ENCODE results near the gene TMEM198. TPM values are rescaled to one million over a fixed set of nuclear protein-coding genes. Genes with fewer than 3 reads are reported as not detected.

Gene TMEM198
- total RNA-seq, 1 donor from 2014 or later: 6.1 TPM

DNA sequence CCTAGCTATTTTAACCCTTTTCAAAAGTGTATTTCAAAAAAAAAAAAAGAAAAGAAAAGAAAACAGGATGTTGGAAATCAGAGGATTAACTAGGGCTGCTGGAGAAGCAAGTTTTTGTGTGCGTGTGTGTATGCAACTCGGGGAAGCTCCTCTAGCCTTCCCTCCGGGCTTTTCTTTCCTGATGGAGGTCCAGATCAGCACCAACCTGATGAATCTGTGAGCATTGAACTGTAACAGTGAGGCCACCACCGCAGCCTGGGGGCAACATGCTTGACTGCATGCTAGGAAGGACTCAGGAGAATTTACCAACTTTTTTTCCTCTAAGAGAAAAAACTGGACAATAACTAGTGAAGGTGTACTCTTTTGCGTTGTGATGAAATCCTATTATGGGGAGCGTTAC is 25.2 kb downstream of the TMEM198 start:
- Mint-ChIP-seq H3K36me3 (ENCODE audit: low read depth) (peaks cover 16% of the 10 kb centered on the region), H3K9me3 (ENCODE audit: low read depth) (no peaks in the 10 kb centered on the region), H3K27ac (ENCODE audit: unreplicated experiment) (no peak overlapping the region), H3K27me3 (ENCODE audit: low read depth) (no peaks in the 10 kb centered on the region), H3K4me3 (ENCODE audit: unreplicated experiment) (no peak overlapping the region), H3K4me1 (ENCODE audit: low read depth) (peaks cover 20% of the 10 kb centered on the region)
- TF ChIP-seq, protein P1, sequence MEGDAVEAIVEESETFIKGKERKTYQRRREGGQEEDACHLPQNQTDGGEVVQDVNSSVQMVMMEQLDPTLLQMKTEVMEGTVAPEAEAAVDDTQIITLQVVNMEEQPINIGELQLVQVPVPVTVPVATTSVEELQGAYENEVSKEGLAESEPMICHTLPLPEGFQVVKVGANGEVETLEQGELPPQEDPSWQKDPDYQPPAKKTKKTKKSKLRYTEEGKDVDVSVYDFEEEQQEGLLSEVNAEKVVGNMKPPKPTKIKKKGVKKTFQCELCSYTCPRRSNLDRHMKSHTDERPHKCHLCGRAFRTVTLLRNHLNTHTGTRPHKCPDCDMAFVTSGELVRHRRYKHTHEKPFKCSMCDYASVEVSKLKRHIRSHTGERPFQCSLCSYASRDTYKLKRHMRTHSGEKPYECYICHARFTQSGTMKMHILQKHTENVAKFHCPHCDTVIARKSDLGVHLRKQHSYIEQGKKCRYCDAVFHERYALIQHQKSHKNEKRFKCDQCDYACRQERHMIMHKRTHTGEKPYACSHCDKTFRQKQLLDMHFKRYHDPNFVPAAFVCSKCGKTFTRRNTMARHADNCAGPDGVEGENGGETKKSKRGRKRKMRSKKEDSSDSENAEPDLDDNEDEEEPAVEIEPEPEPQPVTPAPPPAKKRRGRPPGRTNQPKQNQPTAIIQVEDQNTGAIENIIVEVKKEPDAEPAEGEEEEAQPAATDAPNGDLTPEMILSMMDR (IDR thresholded peaks at IDR 0.05): no peak
- no peak for DNase-seq (ENCODE audit: low spot score)

DNA sequence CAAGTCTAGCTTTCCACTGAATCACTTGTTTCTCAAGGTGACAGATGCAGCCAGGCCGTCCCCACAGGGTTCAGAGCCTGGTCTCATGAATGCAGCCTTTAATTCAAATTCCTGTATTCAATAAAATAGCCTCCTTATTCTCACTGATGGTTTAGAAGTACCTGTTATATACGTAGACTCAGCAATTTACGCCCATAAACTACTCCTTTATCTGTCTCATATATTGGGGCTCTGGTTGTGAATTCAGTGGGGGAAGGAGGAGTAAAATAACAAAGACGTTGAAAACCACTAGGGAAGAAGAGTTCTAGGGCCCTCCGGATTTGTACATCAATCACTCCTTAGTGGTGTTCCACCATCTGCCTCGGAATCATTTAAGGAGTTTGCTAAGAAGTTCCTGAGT is 25.8 kb downstream of the TMEM198 start:
- TF ChIP-seq, protein P1 (IDR thresholded peaks at IDR 0.05): no peak
- peaks cover 20% of the 10 kb centered on the region for H3K4me1 Mint-ChIP-seq (ENCODE audit: low read depth)

DNA sequence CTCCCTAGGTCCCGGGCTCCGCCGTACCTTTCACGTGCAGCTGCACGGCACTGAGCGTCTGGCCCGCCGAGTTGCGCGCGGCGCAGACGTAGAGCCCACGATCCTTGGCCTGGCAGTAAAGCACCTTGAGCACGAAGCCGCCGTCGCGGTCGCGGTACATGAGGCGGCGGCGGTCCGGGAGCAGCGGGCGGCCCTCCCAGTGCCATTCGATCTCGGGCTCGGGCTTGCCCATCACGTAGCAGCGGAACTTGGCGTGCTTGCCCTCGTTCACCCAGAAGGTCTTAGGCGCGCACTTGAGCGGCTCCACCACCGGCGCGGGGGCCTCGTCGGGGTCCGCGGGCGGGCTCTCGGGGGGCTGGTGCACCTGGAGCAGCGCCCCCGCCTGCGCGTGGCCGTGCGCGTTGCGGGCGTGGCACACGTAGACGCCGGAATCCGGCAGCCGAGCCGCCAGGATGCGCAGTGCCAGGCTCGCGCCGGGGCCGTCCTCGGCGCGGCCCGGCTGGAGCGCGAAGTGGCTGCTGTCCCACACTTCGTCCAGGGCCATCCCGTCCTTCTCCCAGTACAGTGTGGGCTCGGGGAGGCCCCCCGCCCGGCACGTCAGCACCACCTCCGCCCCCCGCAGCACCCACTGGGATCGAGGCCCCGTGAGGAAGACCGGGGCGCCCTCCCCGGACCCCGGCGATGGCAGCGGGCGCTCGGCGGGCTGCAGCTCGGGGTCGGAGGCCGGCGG is 26.5 kb downstream of the TMEM198 start:
- H3K27ac Mint-ChIP-seq (ENCODE audit: unreplicated experiment): no peak overlapping the region

More for the DNA sequence above, 25.8 kb downstream of the TMEM198 start:
- Mint-ChIP-seq H3K27me3 (ENCODE audit: low read depth) (no peaks in the 10 kb centered on the region), H3K4me3 (ENCODE audit: unreplicated experiment) (peak overlapping the region; percentile 76), H3K36me3 (ENCODE audit: low read depth) (peaks cover 12% of the 10 kb centered on the region), H3K27ac (ENCODE audit: unreplicated experiment) (no peak overlapping the region), H3K9me3 (ENCODE audit: low read depth) (no peaks in the 10 kb centered on the region)
- no peak for DNase-seq (ENCODE audit: low spot score)

DNA sequence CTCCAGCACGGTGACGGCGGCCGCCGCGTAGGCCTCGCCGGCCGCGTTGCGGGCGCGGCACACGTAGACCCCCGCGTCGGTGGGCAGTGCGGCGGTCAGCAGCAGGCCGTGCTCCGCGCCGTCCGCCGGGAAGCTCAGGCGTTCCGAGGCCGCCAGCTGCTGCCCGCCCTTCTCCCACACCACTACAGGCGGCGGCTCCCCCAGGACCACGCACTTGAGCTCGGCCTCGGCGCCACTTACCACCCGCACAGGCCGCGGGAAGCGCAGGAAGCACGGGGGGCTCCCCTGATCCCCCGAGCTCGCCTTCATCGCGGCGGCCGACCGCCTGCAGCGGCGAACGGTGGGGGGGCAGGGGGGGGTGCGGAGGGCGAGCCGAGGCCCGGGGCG is 27.1 kb downstream of the TMEM198 start:
- H3K9me3 Mint-ChIP-seq (ENCODE audit: low read depth): no peaks in the 10 kb centered on the region
- TF ChIP-seq, protein P1 (IDR thresholded peaks at IDR 0.05): no peak
- H3K4me1 Mint-ChIP-seq (ENCODE audit: low read depth): peaks cover 20% of the 10 kb centered on the region
- peak overlapping the region; percentile 59 for H3K4me3 Mint-ChIP-seq (ENCODE audit: unreplicated experiment)
- H3K27me3 Mint-ChIP-seq (ENCODE audit: low read depth): no peaks in the 10 kb centered on the region
- no peak overlapping the region for H3K27ac Mint-ChIP-seq (ENCODE audit: unreplicated experiment)
- DNase-seq (ENCODE audit: low spot score): no peak
- peaks cover 9% of the 10 kb centered on the region for H3K36me3 Mint-ChIP-seq (ENCODE audit: low read depth)

More for the DNA sequence above, 26.5 kb downstream of the TMEM198 start:
- H3K9me3 Mint-ChIP-seq (ENCODE audit: low read depth): no peaks in the 10 kb centered on the region
- H3K27me3 Mint-ChIP-seq (ENCODE audit: low read depth): no peaks in the 10 kb centered on the region
- DNase-seq (ENCODE audit: low spot score): no peak
- H3K4me1 Mint-ChIP-seq (ENCODE audit: low read depth): peaks cover 20% of the 10 kb centered on the region
- TF ChIP-seq, protein P1 (IDR thresholded peaks at IDR 0.05): peak; percentile 48
- H3K4me3 Mint-ChIP-seq (ENCODE audit: unreplicated experiment): peak overlapping the region; percentile 76
- peaks cover 10% of the 10 kb centered on the region for H3K36me3 Mint-ChIP-seq (ENCODE audit: low read depth)

DNA sequence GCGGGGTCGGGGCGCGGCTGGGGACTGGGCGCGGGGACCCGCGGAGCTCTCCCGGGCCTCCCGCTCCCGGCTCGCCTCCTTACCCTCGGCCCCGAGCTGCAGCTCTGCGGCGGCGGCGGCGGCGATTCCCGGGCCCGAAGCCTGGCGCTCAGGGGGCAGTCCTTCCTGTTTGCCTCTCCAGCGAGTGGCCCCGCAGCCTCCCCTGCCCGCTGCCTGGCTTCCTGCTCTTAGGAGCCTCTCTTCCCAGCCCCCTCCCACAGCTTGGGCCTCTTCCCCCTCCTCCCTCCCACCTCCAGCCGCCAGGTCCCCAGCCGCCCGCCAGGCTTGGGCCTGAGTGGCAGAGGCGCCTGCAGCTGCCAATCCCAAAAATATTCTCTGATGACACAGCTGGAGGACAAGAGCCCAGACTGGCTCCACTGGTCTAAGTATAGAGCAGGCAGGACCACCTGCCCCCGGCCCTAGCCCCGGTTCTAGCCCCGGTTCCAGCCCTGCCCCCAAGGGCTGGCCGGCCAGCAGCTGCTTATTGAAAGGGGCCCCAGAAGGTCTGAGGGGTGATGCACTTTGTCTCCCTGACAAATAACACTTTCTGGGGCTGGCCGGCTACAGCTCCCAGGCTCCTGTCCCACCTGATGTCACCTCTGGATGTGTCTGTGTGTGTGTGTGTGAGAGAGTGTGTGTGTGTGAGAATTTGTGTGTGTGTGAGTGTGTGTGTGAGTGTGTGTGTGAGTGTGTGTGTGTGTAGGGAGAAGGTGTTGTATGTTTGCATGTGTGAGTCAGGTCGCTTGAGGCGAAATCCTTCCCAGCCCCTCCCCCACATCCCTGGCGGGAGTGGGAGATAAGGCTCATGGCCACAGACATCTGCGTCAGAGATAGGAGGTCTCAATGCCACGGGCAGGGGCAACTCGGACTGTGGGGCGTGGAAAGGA is 27.7 kb downstream of the TMEM198 start, which contains the start of gene OBSL1:
Gene OBSL1 (minus strand): TSS at position 229 of the 926 bp plus-strand sequence. CDS start 307 bp downstream, outside the sequence.
- no peaks in the 10 kb centered on the region for H3K9me3 Mint-ChIP-seq (ENCODE audit: low read depth)
- TF ChIP-seq, protein P1 (IDR thresholded peaks at IDR 0.05): no peak
- peak; percentile 94 for DNase-seq (ENCODE audit: low spot score)
- peaks cover 20% of the 10 kb centered on the region for H3K4me1 Mint-ChIP-seq (ENCODE audit: low read depth)
- H3K27ac Mint-ChIP-seq (ENCODE audit: unreplicated experiment): peak within 1 kb of the TSS; percentile 69
- peaks cover 5% of the 10 kb centered on the region for H3K36me3 Mint-ChIP-seq (ENCODE audit: low read depth)
- no peaks in the 10 kb centered on the region for H3K27me3 Mint-ChIP-seq (ENCODE audit: low read depth)
- peak within 1 kb of the TSS; percentile 76 for H3K4me3 Mint-ChIP-seq (ENCODE audit: unreplicated experiment)
